H1 (cell line): ENCODE results near the gene COLEC12. TPM values are rescaled to one million over a fixed set of nuclear protein-coding genes. Genes with fewer than 3 reads are reported as not detected.

ENCODE experiments used
- ASH2L ChIP-seq: fragments of 200-600, 300-600 bp; sonication (generic); IDR thresholded peaks from one replicate; pipeline ENCODE4 v1.7.1; 2017; ENCODE audit warnings: low read length
- BRCA1 ChIP-seq: IDR thresholded peaks from 2 replicates; pipeline ENCODE4 v1.6.1; 2012; ENCODE audit warnings: low read depth, low read length, improper control_type of control experiment
- CTBP2 ChIP-seq: IDR thresholded peaks from 2 replicates; pipeline ENCODE4 v1.7.0; 2011; ENCODE audit warnings: borderline replicate concordance, mild to moderate bottlenecking, moderate library complexity, mixed read lengths, low read length; ENCODE audit not compliant: insufficient read depth, insufficient read length
- GABPA ChIP-seq: IDR thresholded peaks from 2 replicates; pipeline ENCODE4 v1.6.1; 2011; ENCODE audit warnings: mild to moderate bottlenecking, low read length, moderate library complexity, borderline replicate concordance; ENCODE audit not compliant: insufficient read depth
- POLR2A ChIP-seq, 2 experiments: IDR thresholded peaks; 1 replicate in 1 of 2; 2 replicates in 1 of 2; pipeline ENCODE4 v1.6.1; 2011; ENCODE audit warnings: low read depth in 2 of 2, low read length in 2 of 2, mild to moderate bottlenecking in 2 of 2; ENCODE audit errors: control extremely low read depth in 1 of 2
- RAD21 ChIP-seq, 2 experiments: IDR thresholded peaks in 1 of 2; conservative IDR thresholded peaks in 1 of 2; 2 replicates each; pipeline ENCODE4 v1.6.1; 2011; ENCODE audit warnings: low read depth in 2 of 2, low read length in 2 of 2, improper control_type of control experiment in 1 of 2, inconsistent platforms in 1 of 2, mild to moderate bottlenecking in 1 of 2, moderate library complexity in 1 of 2
- SRF ChIP-seq: IDR thresholded peaks from 2 replicates; pipeline ENCODE4 v1.6.1; 2011; ENCODE audit warnings: mild to moderate bottlenecking, low read depth, low read length, moderate library complexity
- TBP ChIP-seq: IDR thresholded peaks from 2 replicates; pipeline ENCODE4 v1.6.1; 2011; ENCODE audit warnings: low read depth, low read length, improper control_type of control experiment
- polyA plus RNA-seq, 7 experiments: library from polyadenylated mRNA; depleted of rRNA in 3 of 7; stranded (reverse) in 5 of 7; unstranded in 2 of 7; fragments of >200 nt in 5 of 7; fragments of 200-250 nt in 2 of 7; gene quantifications; 1 replicate in 5 of 7; 2 replicates in 1 of 7; 4 replicates in 1 of 7; pipeline versions ENCODE4 v1.2.1 to v1.2.3, GENCODE V29; 2011 to 2013; ENCODE audit warnings: missing spikeins in 2 of 7, mixed read lengths in 2 of 7
- total RNA-seq: library from RNA; stranded (reverse); fragmentation: NEBNext Ultra II Directional; extraction: Animal tissue kit (Norgen Biotek cat#: 25700); gene quantifications from 2 replicates; pipeline ENCODE4 v1.2.1, GENCODE V29; 2021
- TF ChIP-seq, protein P1 (sequence below): fragments of 300-600 bp; sonication (generic); IDR thresholded peaks from 2 replicates; pipeline ENCODE4 v1.7.1; 2012; ENCODE audit warnings: low read length, moderate library complexity, mild to moderate bottlenecking, inconsistent platforms; ENCODE audit not compliant: insufficient replicate concordance
- TF ChIP-seq, protein P2 (sequence below): IDR thresholded peaks from 2 replicates; pipeline ENCODE4 v1.6.1; 2012; ENCODE audit warnings: inconsistent platforms

Gene COLEC12
- total and polyA plus RNA-seq, 2 of the 8 experiments (the other 6 are each of a cell fraction or from before 2014, with no cell fraction given) = 0.44 to 2.3 TPM

DNA sequence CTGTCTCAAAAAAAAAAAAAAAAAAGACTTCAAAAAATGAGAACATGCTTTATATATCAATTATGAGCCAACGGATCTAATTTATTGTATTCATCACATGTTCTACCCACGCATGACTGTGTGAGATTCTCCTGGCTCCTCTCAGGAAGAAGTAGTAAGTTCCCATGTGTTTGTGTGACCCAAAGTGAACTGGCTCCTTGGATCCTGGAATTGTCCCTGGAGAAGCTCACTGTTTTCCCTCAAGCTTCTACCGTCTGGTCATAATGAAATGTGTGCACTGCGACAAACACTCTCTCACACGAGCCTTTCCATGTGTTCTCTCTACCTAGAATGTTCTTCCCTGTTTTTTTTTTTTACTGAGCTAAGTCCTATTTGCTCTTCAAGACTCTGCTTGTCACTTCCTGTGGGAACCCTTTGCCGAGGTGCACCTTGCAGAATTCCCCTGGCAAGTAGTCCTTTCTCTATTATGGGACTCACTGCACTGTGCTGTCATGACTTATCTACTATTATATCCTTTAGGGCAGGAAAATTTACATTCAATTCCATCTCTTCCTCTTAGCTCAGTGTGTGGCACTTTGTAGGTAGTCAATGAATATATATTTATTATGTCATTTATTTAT lies 149.4 kb downstream of the COLEC12 start (continued):
- TF ChIP-seq, protein P1, sequence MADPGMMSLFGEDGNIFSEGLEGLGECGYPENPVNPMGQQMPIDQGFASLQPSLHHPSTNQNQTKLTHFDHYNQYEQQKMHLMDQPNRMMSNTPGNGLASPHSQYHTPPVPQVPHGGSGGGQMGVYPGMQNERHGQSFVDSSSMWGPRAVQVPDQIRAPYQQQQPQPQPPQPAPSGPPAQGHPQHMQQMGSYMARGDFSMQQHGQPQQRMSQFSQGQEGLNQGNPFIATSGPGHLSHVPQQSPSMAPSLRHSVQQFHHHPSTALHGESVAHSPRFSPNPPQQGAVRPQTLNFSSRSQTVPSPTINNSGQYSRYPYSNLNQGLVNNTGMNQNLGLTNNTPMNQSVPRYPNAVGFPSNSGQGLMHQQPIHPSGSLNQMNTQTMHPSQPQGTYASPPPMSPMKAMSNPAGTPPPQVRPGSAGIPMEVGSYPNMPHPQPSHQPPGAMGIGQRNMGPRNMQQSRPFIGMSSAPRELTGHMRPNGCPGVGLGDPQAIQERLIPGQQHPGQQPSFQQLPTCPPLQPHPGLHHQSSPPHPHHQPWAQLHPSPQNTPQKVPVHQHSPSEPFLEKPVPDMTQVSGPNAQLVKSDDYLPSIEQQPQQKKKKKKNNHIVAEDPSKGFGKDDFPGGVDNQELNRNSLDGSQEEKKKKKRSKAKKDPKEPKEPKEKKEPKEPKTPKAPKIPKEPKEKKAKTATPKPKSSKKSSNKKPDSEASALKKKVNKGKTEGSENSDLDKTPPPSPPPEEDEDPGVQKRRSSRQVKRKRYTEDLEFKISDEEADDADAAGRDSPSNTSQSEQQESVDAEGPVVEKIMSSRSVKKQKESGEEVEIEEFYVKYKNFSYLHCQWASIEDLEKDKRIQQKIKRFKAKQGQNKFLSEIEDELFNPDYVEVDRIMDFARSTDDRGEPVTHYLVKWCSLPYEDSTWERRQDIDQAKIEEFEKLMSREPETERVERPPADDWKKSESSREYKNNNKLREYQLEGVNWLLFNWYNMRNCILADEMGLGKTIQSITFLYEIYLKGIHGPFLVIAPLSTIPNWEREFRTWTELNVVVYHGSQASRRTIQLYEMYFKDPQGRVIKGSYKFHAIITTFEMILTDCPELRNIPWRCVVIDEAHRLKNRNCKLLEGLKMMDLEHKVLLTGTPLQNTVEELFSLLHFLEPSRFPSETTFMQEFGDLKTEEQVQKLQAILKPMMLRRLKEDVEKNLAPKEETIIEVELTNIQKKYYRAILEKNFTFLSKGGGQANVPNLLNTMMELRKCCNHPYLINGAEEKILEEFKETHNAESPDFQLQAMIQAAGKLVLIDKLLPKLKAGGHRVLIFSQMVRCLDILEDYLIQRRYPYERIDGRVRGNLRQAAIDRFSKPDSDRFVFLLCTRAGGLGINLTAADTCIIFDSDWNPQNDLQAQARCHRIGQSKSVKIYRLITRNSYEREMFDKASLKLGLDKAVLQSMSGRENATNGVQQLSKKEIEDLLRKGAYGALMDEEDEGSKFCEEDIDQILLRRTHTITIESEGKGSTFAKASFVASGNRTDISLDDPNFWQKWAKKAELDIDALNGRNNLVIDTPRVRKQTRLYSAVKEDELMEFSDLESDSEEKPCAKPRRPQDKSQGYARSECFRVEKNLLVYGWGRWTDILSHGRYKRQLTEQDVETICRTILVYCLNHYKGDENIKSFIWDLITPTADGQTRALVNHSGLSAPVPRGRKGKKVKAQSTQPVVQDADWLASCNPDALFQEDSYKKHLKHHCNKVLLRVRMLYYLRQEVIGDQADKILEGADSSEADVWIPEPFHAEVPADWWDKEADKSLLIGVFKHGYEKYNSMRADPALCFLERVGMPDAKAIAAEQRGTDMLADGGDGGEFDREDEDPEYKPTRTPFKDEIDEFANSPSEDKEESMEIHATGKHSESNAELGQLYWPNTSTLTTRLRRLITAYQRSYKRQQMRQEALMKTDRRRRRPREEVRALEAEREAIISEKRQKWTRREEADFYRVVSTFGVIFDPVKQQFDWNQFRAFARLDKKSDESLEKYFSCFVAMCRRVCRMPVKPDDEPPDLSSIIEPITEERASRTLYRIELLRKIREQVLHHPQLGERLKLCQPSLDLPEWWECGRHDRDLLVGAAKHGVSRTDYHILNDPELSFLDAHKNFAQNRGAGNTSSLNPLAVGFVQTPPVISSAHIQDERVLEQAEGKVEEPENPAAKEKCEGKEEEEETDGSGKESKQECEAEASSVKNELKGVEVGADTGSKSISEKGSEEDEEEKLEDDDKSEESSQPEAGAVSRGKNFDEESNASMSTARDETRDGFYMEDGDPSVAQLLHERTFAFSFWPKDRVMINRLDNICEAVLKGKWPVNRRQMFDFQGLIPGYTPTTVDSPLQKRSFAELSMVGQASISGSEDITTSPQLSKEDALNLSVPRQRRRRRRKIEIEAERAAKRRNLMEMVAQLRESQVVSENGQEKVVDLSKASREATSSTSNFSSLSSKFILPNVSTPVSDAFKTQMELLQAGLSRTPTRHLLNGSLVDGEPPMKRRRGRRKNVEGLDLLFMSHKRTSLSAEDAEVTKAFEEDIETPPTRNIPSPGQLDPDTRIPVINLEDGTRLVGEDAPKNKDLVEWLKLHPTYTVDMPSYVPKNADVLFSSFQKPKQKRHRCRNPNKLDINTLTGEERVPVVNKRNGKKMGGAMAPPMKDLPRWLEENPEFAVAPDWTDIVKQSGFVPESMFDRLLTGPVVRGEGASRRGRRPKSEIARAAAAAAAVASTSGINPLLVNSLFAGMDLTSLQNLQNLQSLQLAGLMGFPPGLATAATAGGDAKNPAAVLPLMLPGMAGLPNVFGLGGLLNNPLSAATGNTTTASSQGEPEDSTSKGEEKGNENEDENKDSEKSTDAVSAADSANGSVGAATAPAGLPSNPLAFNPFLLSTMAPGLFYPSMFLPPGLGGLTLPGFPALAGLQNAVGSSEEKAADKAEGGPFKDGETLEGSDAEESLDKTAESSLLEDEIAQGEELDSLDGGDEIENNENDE = no peak
- TF ChIP-seq CTBP2 (no peak), RAD21 (IDR thresholded peaks at IDR 0.05 in 1 of 2, conservative IDR thresholded peaks at IDR 0.05 in 1 of 2; ENCODE audit: low read depth in 2 of 2, low read length in 2 of 2) (no peak), POLR2A (IDR thresholded peaks at IDR 0.05; ENCODE audit: control extremely low read depth in 1 of 2, low read depth in 2 of 2, low read length in 2 of 2) (no peak), GABPA (no peak), BRCA1 (no peak), SRF (no peak), ASH2L (no peak), TBP (no peak)
- TF ChIP-seq, protein P2, sequence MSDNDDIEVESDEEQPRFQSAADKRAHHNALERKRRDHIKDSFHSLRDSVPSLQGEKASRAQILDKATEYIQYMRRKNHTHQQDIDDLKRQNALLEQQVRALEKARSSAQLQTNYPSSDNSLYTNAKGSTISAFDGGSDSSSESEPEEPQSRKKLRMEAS = no peak
- TF ChIP-seq, all 59 proteins: peak for 0
